Caki2 (cell line): Measurements from ENCODE around the gene FHIT. TPM values are rescaled to one million over a fixed set of nuclear protein-coding genes. Genes with fewer than 3 reads are reported as not detected.

ENCODE experiments used
- DNase-seq: peaks from one replicate; pipeline ENCODE4 v3.0.0-alpha.2; 2015; ENCODE audit warnings: low read depth
- in situ Hi-C: cut with HindIII; loops from 2 replicates; pipeline ENCODE4 v1.10.0; 2016; ENCODE audit warnings: low sequenced_read_pairs, low pct_unique_long_range_greater_than_20kb, mixed read lengths
- total RNA-seq: library from RNA; depleted of rRNA; stranded (reverse); fragments of >200 nt; shearing (Covaris generic); gene quantifications from 2 replicates; pipeline ENCODE4 v1.2.3, GENCODE V29; 2014; ENCODE audit warnings: low replicate concordance

Gene FHIT
- total RNA-seq, 1 experiment from 2014 or later, result 4.8 TPM

- in situ Hi-C loops, result no loop called here
- DNase-seq, result no peak
These were observed 821.0 kb downstream of the FHIT start for GRCh38 chr3:60430205-60430604.

- in situ Hi-C loops, result no loop called here
- DNase-seq, result no peak
These were observed 824.1 kb downstream of the FHIT start for GRCh38 chr3:60427109-60427508.

- in situ Hi-C loops, result no loop called here
These were observed 826.3 kb downstream of the FHIT start for GRCh38 chr3:60424942-60425341.

GRCh38 chr3:60424034-60424433, 827.2 kb downstream of the FHIT start:
- in situ Hi-C loops, result no loop called here
- no peak for DNase-seq

More at GRCh38 chr3:60424942-60425341, 826.3 kb downstream of the FHIT start:
- DNase-seq, result no peak

- in situ Hi-C loops, result no loop called here
- DNase-seq, result no peak
These were observed 827.7 kb downstream of the FHIT start for GRCh38 chr3:60423556-60423955.

- in situ Hi-C loops, result no loop called here
- no peak for DNase-seq
These were observed 829.4 kb downstream of the FHIT start for GRCh38 chr3:60421749-60422446.

- DNase-seq, result no peak
- in situ Hi-C loops, result no loop called here
These were observed 833.7 kb downstream of the FHIT start for GRCh38 chr3:60417576-60417975.

- no peak for DNase-seq
- in situ Hi-C loops, result no loop called here
These were observed 837.2 kb downstream of the FHIT start for GRCh38 chr3:60414011-60414410.

- no peak for DNase-seq
- in situ Hi-C loops, result no loop called here
These were observed 837.7 kb downstream of the FHIT start for GRCh38 chr3:60413551-60413950.

GRCh38 chr3:60403866-60404265, 847.4 kb downstream of the FHIT start:
- in situ Hi-C loops, result no loop called here
- no peak for DNase-seq

- in situ Hi-C loops, result no loop called here
These were observed 848.3 kb downstream of the FHIT start for GRCh38 chr3:60402931-60403330.

GRCh38 chr3:60399861-60400845, 851.1 kb downstream of the FHIT start:
- no peak for DNase-seq
- in situ Hi-C loops, result no loop called here

More at GRCh38 chr3:60402931-60403330, 848.3 kb downstream of the FHIT start:
- DNase-seq, result no peak

- no peak for DNase-seq
These were observed 852.0 kb downstream of the FHIT start for GRCh38 chr3:60399292-60399691.

GRCh38 chr3:60395173-60395762, 856.0 kb downstream of the FHIT start:
- no peak for DNase-seq
- in situ Hi-C loops, result no loop called here

More at GRCh38 chr3:60399292-60399691, 852.0 kb downstream of the FHIT start:
- in situ Hi-C loops, result no loop called here

- DNase-seq, result no peak
- in situ Hi-C loops, result no loop called here
These were observed 857.3 kb downstream of the FHIT start for GRCh38 chr3:60393946-60394345.

GRCh38 chr3:60392501-60392900, 858.8 kb downstream of the FHIT start:
- in situ Hi-C loops, result no loop called here

GRCh38 chr3:60391292-60391691, 860.0 kb downstream of the FHIT start:
- in situ Hi-C loops, result no loop called here

More at GRCh38 chr3:60392501-60392900, 858.8 kb downstream of the FHIT start:
- no peak for DNase-seq

GRCh38 chr3:60388731-60389130, 862.5 kb downstream of the FHIT start:
- no peak for DNase-seq
- in situ Hi-C loops, result no loop called here

More at GRCh38 chr3:60391292-60391691, 860.0 kb downstream of the FHIT start:
- no peak for DNase-seq

- DNase-seq, result no peak
- in situ Hi-C loops, result no loop called here
These were observed 864.9 kb downstream of the FHIT start for GRCh38 chr3:60386306-60386705.
